CD14-positive monocyte (primary cell): ENCODE data around the gene CHTOP. TPM values are rescaled to one million over a fixed set of nuclear protein-coding genes. Genes with fewer than 3 reads are reported as not detected.
A peak's percentile ranks its signal among the peaks of the same experiment; 100 is the strongest.

Experiments used
- DNase-seq, 3 donors: peaks; one replicate each; pipeline ENCODE4 v3.0.0-alpha.2; 2011 to 2022
- H2AFZ ChIP-seq: 2 replicates; pipeline ENCODE4 v1.6.0; 2012; ENCODE audit warnings: mild to moderate bottlenecking, low read depth, low read length, inconsistent platforms; ENCODE audit not compliant: insufficient read depth, poor library complexity, severe bottlenecking
- H3K27ac ChIP-seq, 2 donors: 1 replicate in 1 of 2; 2 replicates in 1 of 2; pipeline ENCODE4 v1.5.1; 2012 to 2013; ENCODE audit warnings: low read length in 2 of 2, control low read depth in 1 of 2, inconsistent platforms in 1 of 2, low read depth in 1 of 2, mild to moderate bottlenecking in 1 of 2
- H3K27me3 ChIP-seq, 2 donors: one replicate each; pipeline versions ENCODE4 v1.6.0 to v1.6.1; 2011 to 2013; ENCODE audit warnings: low read length in 2 of 2; ENCODE audit not compliant: control insufficient read depth in 2 of 2, insufficient read depth in 2 of 2
- H3K36me3 ChIP-seq, 2 donors: replicated peaks in 1 of 2; 1 replicate in 1 of 2; 2 replicates in 1 of 2; pipeline versions ENCODE4 v1.5.1 to v1.6.1; 2012 to 2013; ENCODE audit warnings: low read length in 2 of 2, control low read depth in 1 of 2, inconsistent platforms in 1 of 2, mild to moderate bottlenecking in 1 of 2; ENCODE audit not compliant: insufficient read depth in 2 of 2, control insufficient read depth in 1 of 2
- H3K4me1 ChIP-seq, 2 donors: 1 replicate in 1 of 2; 2 replicates in 1 of 2; pipeline versions ENCODE4 v1.5.1 to v1.6.1; 2012 to 2013; ENCODE audit warnings: low read length in 2 of 2, control low read depth in 1 of 2, inconsistent platforms in 1 of 2, mild to moderate bottlenecking in 1 of 2, moderate library complexity in 1 of 2; ENCODE audit not compliant: insufficient read depth in 2 of 2, control insufficient read depth in 1 of 2
- H3K4me2 ChIP-seq: replicated peaks from 2 replicates; pipeline ENCODE3; 2012; ENCODE audit warnings: low read length, moderate library complexity, mild to moderate bottlenecking; ENCODE audit not compliant: poor library complexity, severe bottlenecking; ENCODE audit errors: extremely low read depth
- H3K4me3 ChIP-seq, 3 experiments: fragments of 200-600 bp in 1 of 3; sonication (generic) in 1 of 3; replicated peaks in 1 of 3; 1 replicate in 2 of 3; 2 replicates in 1 of 3; pipeline ENCODE4 v1.5.1; 2011 to 2013; ENCODE audit warnings: low read length in 3 of 3, mild to moderate bottlenecking in 3 of 3, control low read depth in 2 of 3, low read depth in 2 of 3, inconsistent platforms in 1 of 3, moderate library complexity in 1 of 3
- H3K79me2 ChIP-seq: 2 replicates; pipeline ENCODE4 v1.6.0; 2012; ENCODE audit warnings: mild to moderate bottlenecking, control low read depth, inconsistent platforms, low read length, moderate library complexity; ENCODE audit not compliant: insufficient read depth
- H3K9ac ChIP-seq: 2 replicates; pipeline ENCODE4 v1.6.0; 2017; ENCODE audit warnings: low read length, mild to moderate bottlenecking; ENCODE audit not compliant: insufficient read depth, poor library complexity, severe bottlenecking
- H3K9me3 ChIP-seq, 2 donors: replicated peaks in 1 of 2; 1 replicate in 1 of 2; 2 replicates in 1 of 2; pipeline versions ENCODE4 v1.5.1 to v1.6.1; 2012 to 2013; ENCODE audit warnings: low read length in 2 of 2, control low read depth in 1 of 2; ENCODE audit not compliant: control insufficient read depth in 1 of 2, insufficient read depth in 1 of 2
- H4K20me1 ChIP-seq: 2 replicates; pipeline ENCODE4 v1.6.0; 2012; ENCODE audit warnings: mild to moderate bottlenecking, low read length, control low read depth, moderate library complexity; ENCODE audit not compliant: insufficient read depth
- H3K27ac Mint-ChIP-seq, 7 donors: one replicate each; pipeline ENCODE4 v1.8.0; 2020; ENCODE audit warnings: mild to moderate bottlenecking in 7 of 7, mixed read lengths in 7 of 7, moderate library complexity in 6 of 7, inconsistent platforms in 2 of 7
- H3K27me3 Mint-ChIP-seq, 3 donors: one replicate each; pipeline ENCODE4 v1.8.0; 2021 to 2022; ENCODE audit warnings: low read depth in 3 of 3, mild to moderate bottlenecking in 3 of 3, mixed read lengths in 3 of 3, moderate library complexity in 3 of 3, inconsistent platforms in 1 of 3
- H3K36me3 Mint-ChIP-seq, 2 donors: one replicate each; pipeline ENCODE4 v1.8.0; 2020; ENCODE audit warnings: mixed read lengths in 2 of 2, inconsistent platforms in 1 of 2, mild to moderate bottlenecking in 1 of 2
- H3K4me1 Mint-ChIP-seq: one replicate; pipeline ENCODE4 v1.8.0; 2020; ENCODE audit warnings: mild to moderate bottlenecking, mixed read lengths
- H3K4me3 Mint-ChIP-seq, 2 donors: one replicate each; pipeline ENCODE4 v1.8.0; 2020; ENCODE audit warnings: mild to moderate bottlenecking in 2 of 2, mixed read lengths in 2 of 2, moderate library complexity in 1 of 2
- H3K9me3 Mint-ChIP-seq, 7 donors: one replicate each; pipeline ENCODE4 v1.8.0; 2020 to 2022; ENCODE audit warnings: mixed read lengths in 7 of 7, mild to moderate bottlenecking in 6 of 7, moderate library complexity in 6 of 7, inconsistent platforms in 2 of 7
- WGBS: methylation state at CpG from one replicate; pipeline ENCODE4 v1.1.5; 2013; ENCODE audit warnings: missing lambda C conversion rate; ENCODE audit not compliant: insufficient coverage; 5-methylcytosine and 5-hydroxymethylcytosine counted together
- intact Hi-C, 2 donors: fragments of 100-400 bp; cut with micrococcal nuclease; formaldehyde crosslinking; loops; one replicate each; pipeline versions ENCODE4 v1.15.0 to v1.15.1; 2023
- polyA plus RNA-seq, 3 donors: library from polyadenylated mRNA; depleted of rRNA in 1 of 3; unstranded in 2 of 3; stranded (reverse) in 1 of 3; fragments of 300-500 nt in 2 of 3; fragments of >200 nt in 1 of 3; fragmentation: Illumina TruSeq in 2 of 3; gene quantifications; 1 replicate in 2 of 3; 2 replicates in 1 of 3; pipeline ENCODE4 v1.2.3, GENCODE V29; 2012 to 2021
- TF ChIP-seq, protein P1 (sequence below): fragments of 200-600 bp; IDR thresholded peaks from one replicate; pipeline ENCODE4 v1.8.0; 2022; ENCODE audit warnings: antibody characterized with exemption, mild to moderate bottlenecking

The CHTOP gene
- polyA plus RNA-seq, 3 donors, result 28.1 to 56.2 (median 38.2) TPM

DNA sequence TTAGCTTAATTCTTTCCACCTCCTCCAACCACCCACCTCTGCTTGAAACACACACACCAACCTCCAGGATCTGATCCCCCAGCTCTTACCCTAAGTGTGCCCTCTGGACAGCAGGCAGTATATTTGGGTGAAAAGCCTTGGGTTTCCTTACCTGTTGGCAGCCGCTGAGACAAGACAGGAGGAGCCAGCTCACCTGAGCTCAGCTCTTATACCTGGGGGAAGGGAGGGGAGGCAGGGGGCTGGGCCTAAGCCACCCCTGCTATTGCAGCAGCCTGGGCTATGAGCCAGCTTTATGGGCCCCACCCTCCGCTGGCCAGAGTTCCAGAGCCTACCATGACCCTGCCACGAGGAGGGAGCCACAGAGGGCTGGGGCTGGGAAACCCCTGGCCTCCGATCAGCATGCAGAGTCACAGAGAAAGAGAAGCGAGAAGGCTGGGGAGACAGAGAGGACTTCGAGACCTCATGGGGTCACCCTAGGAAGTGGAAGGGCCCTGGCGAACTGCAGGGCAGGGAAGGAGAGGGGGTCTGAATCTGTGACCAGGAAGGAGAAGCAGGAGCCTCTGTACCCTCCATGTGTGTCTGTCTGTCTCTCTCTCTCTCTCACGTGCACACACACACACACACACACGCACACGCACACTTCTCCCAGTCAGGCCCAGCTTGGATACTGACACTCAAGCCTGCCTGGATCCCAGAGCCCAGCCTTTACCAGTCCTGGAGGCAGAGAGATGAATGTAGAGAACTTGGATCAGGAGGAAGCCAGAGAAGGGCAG lies 17.5 kb upstream of the CHTOP start, which contains the start of gene S100A14:
S100A14 (minus strand) TSS at position 182 of the 773 bp plus-strand sequence. CDS start 467 bp downstream, outside the sequence.
- Histone ChIP-seq H3K9ac (no peak within 1 kb of the TSS), H3K4me1 (peaks cover 18 to 26% of the 10 kb centered on the region in 2 donors), H3K36me3 (no peaks in the 10 kb centered on the region), H3K9me3 (peaks cover 0 to 4% of the 10 kb centered on the region in 2 donors), H3K79me2 (no peaks in the 10 kb centered on the region), H3K27ac (no peak within 1 kb of the TSS), H2AFZ (peak within 1 kb of the TSS; percentile 47), H3K4me3 (no peak within 1 kb of the TSS), H3K4me2 (no peak within 1 kb of the TSS), H3K27me3 (no peaks in the 10 kb centered on the region), H4K20me1 (no peaks in the 10 kb centered on the region)
- Mint-ChIP-seq H3K27ac (peak within 1 kb of the TSS in 2 of 7 donors; percentile 43 to 63), H3K4me3 (peak within 1 kb of the TSS in 1 of 2 donors; percentile 24), H3K9me3 (peaks cover 0 to 9% (median 4%) of the 10 kb centered on the region in 7 donors), H3K36me3 (peaks cover 0 to 6% of the 10 kb centered on the region in 2 donors), H3K4me1 (peaks cover 19% of the 10 kb centered on the region), H3K27me3 (peaks cover 0 to 2% (median 2%) of the 10 kb centered on the region in 3 donors)
- peak in 1 of 3 donors; percentile 46 for DNase-seq
- intact Hi-C loops, result loop anchor here in 1 of 2 donors (5.0 kb wide), 1 partner anchor 104 kb away; no protein-coding TSS in a partner anchor
- TF ChIP-seq, protein P1, sequence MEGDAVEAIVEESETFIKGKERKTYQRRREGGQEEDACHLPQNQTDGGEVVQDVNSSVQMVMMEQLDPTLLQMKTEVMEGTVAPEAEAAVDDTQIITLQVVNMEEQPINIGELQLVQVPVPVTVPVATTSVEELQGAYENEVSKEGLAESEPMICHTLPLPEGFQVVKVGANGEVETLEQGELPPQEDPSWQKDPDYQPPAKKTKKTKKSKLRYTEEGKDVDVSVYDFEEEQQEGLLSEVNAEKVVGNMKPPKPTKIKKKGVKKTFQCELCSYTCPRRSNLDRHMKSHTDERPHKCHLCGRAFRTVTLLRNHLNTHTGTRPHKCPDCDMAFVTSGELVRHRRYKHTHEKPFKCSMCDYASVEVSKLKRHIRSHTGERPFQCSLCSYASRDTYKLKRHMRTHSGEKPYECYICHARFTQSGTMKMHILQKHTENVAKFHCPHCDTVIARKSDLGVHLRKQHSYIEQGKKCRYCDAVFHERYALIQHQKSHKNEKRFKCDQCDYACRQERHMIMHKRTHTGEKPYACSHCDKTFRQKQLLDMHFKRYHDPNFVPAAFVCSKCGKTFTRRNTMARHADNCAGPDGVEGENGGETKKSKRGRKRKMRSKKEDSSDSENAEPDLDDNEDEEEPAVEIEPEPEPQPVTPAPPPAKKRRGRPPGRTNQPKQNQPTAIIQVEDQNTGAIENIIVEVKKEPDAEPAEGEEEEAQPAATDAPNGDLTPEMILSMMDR, result no peak
- 59% methylated on average over 4 of the region's 10 CpGs for WGBS

DNA sequence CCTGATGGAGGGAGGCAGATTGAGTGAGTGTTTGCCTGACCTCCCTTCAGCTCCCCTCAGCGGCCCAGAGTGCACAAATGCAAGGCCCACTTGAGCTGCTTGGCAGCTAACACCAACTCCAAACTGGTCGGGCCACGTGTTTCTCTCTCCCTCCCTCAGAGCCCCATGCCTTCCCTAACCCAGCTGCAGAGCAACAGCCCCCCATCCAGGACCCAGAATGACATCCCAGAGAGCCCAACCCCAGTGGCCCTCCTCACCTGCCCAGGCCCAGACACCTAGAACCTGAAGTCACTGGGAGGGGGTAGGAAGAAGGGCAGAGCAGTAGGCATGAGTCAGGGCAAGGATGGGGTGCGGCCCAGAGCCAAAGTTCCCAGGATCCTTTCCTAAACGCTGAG lies 17.0 kb upstream of the CHTOP start:
- Mint-ChIP-seq H3K27me3 (peaks cover 0 to 2% (median 2%) of the 10 kb centered on the region in 3 donors), H3K9me3 (peaks cover 0 to 9% (median 4%) of the 10 kb centered on the region in 7 donors), H3K36me3 (peaks cover 0 to 6% of the 10 kb centered on the region in 2 donors), H3K4me3 (no peak overlapping the region), H3K27ac (no peak overlapping the region), H3K4me1 (peaks cover 14% of the 10 kb centered on the region)
- H3K4me3 ChIP-seq, result no peak overlapping the region
- H3K27me3 ChIP-seq, result no peaks in the 10 kb centered on the region
- TF ChIP-seq, protein P1, result no peak
- peak overlapping the region; percentile 47 for H2AFZ ChIP-seq
- 89% methylated on average over 4 of the region's 5 CpGs for WGBS
- H3K9me3 ChIP-seq, result peaks cover 0 to 4% of the 10 kb centered on the region in 2 donors
- DNase-seq, result no peak
- H3K27ac ChIP-seq, result no peak overlapping the region
- H3K9ac ChIP-seq, result no peak overlapping the region
- H3K4me2 ChIP-seq, result no peak overlapping the region
- H3K36me3 ChIP-seq, result no peaks in the 10 kb centered on the region
- intact Hi-C loops, result loop anchor here in 1 of 2 donors (5.0 kb wide), 1 partner anchor 105 kb away; no protein-coding TSS in a partner anchor
- no peaks in the 10 kb centered on the region for H4K20me1 ChIP-seq
- H3K79me2 ChIP-seq, result no peaks in the 10 kb centered on the region
- peaks cover 17 to 21% of the 10 kb centered on the region in 2 donors for H3K4me1 ChIP-seq
